Natural killer cell (primary cell): ENCODE results near the gene NHERF1. TPM values are rescaled to one million over a fixed set of nuclear protein-coding genes. Genes with fewer than 3 reads are reported as not detected.
A peak's percentile ranks its signal among the peaks of the same experiment; 100 is the strongest.

Experiments
- ATAC-seq, 3 donors: fragments of 150-1000 bp in 2 of 3; fragments of 200-7000 bp in 1 of 3; cut with Tn5 transposase; 1 replicate in 1 of 3; 2 replicates in 2 of 3; pipeline ENCODE4 v1.10.0; 2021; ENCODE audit warnings: mild to moderate bottlenecking in 2 of 3, moderate library complexity in 2 of 3
- DNase-seq, 2 donors: peaks; one replicate each; pipeline versions ENCODE4 v3.0.0 to v3.0.0-alpha.2; 2013 to 2021; ENCODE audit warnings: mixed read lengths in 1 of 2
- H3K27ac ChIP-seq: one replicate; pipeline ENCODE4 v1.5.1; 2013; ENCODE audit warnings: mild to moderate bottlenecking, low read length
- H3K27me3 ChIP-seq: one replicate; pipeline ENCODE4 v1.6.1; 2013; ENCODE audit warnings: low read length; ENCODE audit not compliant: control insufficient read depth, insufficient read depth
- H3K36me3 ChIP-seq: one replicate; pipeline ENCODE4 v1.6.1; 2013; ENCODE audit warnings: low read length; ENCODE audit not compliant: control insufficient read depth, insufficient read depth
- H3K4me1 ChIP-seq: one replicate; pipeline ENCODE4 v1.6.1; 2013; ENCODE audit warnings: low read length; ENCODE audit not compliant: control insufficient read depth, insufficient read depth
- H3K4me3 ChIP-seq: one replicate; pipeline ENCODE4 v1.5.1; 2013; ENCODE audit warnings: low read length
- H3K9me3 ChIP-seq: one replicate; pipeline ENCODE4 v1.6.1; 2013; ENCODE audit warnings: low read length; ENCODE audit not compliant: control insufficient read depth, insufficient read depth
- H3K27ac Mint-ChIP-seq, 2 donors: one replicate each; pipeline ENCODE4 v1.8.0; 2022; ENCODE audit warnings: mild to moderate bottlenecking in 2 of 2, mixed read lengths in 2 of 2, moderate library complexity in 1 of 2
- H3K27me3 Mint-ChIP-seq, 2 donors: one replicate each; pipeline ENCODE4 v1.8.0; 2022; ENCODE audit warnings: low read depth in 2 of 2, mixed read lengths in 2 of 2
- H3K36me3 Mint-ChIP-seq: one replicate; pipeline ENCODE4 v1.8.0; 2022; ENCODE audit warnings: mixed read lengths
- H3K4me1 Mint-ChIP-seq, 2 donors: one replicate each; pipeline ENCODE4 v1.8.0; 2022; ENCODE audit warnings: mixed read lengths in 2 of 2
- H3K4me3 Mint-ChIP-seq: one replicate; pipeline ENCODE4 v1.8.0; 2022; ENCODE audit warnings: mild to moderate bottlenecking, moderate library complexity, mixed read lengths
- H3K9me3 Mint-ChIP-seq, 2 donors: one replicate each; pipeline ENCODE4 v1.8.0; 2022; ENCODE audit warnings: mixed read lengths in 2 of 2
- WGBS: methylation state at CpG from one replicate; pipeline ENCODE4 v1.1.7; 2013; ENCODE audit warnings: missing lambda C conversion rate; ENCODE audit not compliant: insufficient coverage; 5-methylcytosine and 5-hydroxymethylcytosine counted together
- intact Hi-C: fragments of 100-400 bp; cut with micrococcal nuclease; formaldehyde crosslinking; loops from one replicate; pipeline ENCODE4 v1.14.2; 2022
- total RNA-seq, 4 donors: library from RNA; stranded (reverse); fragments of 120-200 nt in 1 of 4; gene quantifications; one replicate each; pipeline versions ENCODE4 v1.2.3 to v1.2.4, GENCODE V29; 2013 to 2022
- TF ChIP-seq, protein P1 (sequence below): fragments of 200-600 bp; IDR thresholded peaks from one replicate; pipeline ENCODE4 v1.8.0; 2022; ENCODE audit warnings: antibody characterized with exemption

The NHERF1 gene
- total RNA-seq, 3 donors from 2014 or later (not counting 1 experiment from before 2014, with no cell fraction given), result 323 to 372 (median 362) TPM

DNA sequence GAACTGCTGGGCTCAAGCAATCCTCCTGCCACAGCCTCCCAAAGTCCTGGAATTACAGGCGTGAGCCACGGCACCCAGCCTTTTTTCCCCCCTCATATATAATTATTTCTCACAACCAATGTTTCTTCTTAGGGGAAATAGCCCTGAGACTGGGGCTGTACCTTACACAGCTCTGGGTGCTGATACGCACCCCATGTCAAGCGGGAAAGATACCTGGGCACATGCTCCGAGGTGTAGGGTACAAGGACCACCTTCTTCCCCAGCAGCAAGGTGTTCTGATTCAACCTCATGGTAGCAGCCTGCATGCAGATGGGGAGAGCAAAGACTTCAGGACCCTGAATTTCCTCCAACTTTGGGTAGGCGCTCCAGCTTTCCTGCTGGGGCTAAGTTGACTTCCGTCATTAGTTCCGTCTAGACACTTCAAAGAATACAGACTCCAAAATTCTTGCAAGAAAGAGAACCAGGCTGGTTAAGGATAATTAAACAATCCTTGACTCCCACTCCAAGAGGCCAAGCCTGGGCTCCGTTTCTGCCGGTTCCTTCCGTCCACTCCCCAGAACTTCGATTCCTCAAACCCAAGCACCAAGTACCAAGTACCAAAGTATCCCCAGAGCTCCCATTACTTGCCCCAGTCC is 27.1 kb downstream of the NHERF1 start:
- no peaks in the 10 kb centered on the region for H3K9me3 ChIP-seq
- H3K27ac ChIP-seq, result peak overlapping the region; percentile 50
- no peak for ATAC-seq
- no peaks in the 10 kb centered on the region for H3K9me3 Mint-ChIP-seq
- peak overlapping the region; percentile 73 for H3K4me3 ChIP-seq
- peaks cover 53% of the 10 kb centered on the region for H3K4me1 ChIP-seq
- H3K4me3 Mint-ChIP-seq, result peak overlapping the region; percentile 99
- H3K27me3 ChIP-seq, result no peaks in the 10 kb centered on the region
- H3K36me3 ChIP-seq, result peaks cover 29% of the 10 kb centered on the region
- H3K4me1 Mint-ChIP-seq, result peaks cover 46 to 54% of the 10 kb centered on the region in 2 donors
- intact Hi-C loops, result no loop called here
- TF ChIP-seq, protein P1, sequence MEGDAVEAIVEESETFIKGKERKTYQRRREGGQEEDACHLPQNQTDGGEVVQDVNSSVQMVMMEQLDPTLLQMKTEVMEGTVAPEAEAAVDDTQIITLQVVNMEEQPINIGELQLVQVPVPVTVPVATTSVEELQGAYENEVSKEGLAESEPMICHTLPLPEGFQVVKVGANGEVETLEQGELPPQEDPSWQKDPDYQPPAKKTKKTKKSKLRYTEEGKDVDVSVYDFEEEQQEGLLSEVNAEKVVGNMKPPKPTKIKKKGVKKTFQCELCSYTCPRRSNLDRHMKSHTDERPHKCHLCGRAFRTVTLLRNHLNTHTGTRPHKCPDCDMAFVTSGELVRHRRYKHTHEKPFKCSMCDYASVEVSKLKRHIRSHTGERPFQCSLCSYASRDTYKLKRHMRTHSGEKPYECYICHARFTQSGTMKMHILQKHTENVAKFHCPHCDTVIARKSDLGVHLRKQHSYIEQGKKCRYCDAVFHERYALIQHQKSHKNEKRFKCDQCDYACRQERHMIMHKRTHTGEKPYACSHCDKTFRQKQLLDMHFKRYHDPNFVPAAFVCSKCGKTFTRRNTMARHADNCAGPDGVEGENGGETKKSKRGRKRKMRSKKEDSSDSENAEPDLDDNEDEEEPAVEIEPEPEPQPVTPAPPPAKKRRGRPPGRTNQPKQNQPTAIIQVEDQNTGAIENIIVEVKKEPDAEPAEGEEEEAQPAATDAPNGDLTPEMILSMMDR, result no peak
- peak overlapping the region; percentile 90 to 92 for H3K27ac Mint-ChIP-seq
- peak in 1 of 2 donors; percentile 43 for DNase-seq
- WGBS, result 41% methylated on average over 12 of the region's 12 CpGs
- H3K27me3 Mint-ChIP-seq, result no peaks in the 10 kb centered on the region
- H3K36me3 Mint-ChIP-seq, result no peaks in the 10 kb centered on the region

DNA sequence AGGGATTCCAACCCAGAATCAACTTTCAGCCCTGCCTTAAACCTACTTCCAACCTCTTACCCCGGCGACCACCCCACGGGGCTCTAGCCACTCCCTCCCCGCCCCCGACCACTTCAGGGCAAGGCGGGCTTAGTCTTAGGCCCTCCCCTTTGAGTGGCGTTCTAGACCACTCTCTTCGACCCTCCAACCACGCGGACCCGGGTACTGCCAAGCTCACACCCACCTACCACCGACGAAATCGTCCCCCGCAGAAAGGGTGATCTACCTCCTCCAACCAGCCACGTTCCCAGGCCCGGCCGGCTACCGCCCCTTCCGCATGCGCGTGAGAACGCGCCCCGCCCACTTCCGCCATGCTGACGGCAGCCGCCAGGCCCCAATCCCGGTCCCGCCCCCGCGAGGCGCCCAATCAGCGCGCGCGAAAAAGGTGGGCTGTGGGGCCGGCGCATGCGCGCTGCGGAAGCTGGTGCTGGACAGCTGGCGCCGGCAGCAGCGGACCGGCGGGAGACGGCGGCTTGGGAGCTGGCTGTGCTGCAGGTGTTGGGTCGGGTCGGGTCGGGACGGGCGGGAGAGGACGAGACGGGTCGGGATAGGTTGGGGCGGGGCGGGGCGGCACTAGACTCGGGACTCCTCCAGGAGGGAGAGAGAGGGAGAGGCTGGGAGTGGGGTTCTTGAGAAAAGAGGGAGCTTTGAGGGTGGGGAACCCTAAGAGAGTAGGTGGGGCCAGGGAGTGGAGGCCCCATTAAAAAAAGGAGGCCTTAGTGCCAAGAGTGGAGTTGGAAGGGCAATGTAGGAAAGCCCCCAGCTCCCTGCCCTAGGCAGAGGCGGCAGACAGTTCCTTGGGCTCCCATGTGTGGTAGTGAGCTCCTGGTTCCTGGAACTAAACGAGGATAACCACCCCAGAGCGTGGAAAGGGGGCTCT is 27.9 kb downstream of the NHERF1 start, which contains the start of gene NAT9:
TSS of gene NAT9 (minus strand) at position 302 of the 919 bp plus-strand sequence. CDS start 647 bp downstream, outside the sequence.
- Histone ChIP-seq H3K27ac (peak within 1 kb of the TSS; percentile 50), H3K9me3 (no peaks in the 10 kb centered on the region), H3K4me3 (peak within 1 kb of the TSS; percentile 73), H3K4me1 (peaks cover 53% of the 10 kb centered on the region), H3K27me3 (no peaks in the 10 kb centered on the region), H3K36me3 (peaks cover 21% of the 10 kb centered on the region)
- under 1% methylated on average over 64 of the region's 64 CpGs for WGBS
- Mint-ChIP-seq H3K4me1 (peaks cover 48 to 54% of the 10 kb centered on the region in 2 donors), H3K9me3 (no peaks in the 10 kb centered on the region), H3K36me3 (no peaks in the 10 kb centered on the region), H3K4me3 (peak within 1 kb of the TSS; percentile 99), H3K27ac (peak within 1 kb of the TSS; percentile 90 to 92), H3K27me3 (no peaks in the 10 kb centered on the region)
- peak; percentile 99 for DNase-seq
- ATAC-seq, result peak; percentile 90 to 92 (median 90)
- TF ChIP-seq, protein P1, result no peak
- intact Hi-C loops, result no loop called here

DNA sequence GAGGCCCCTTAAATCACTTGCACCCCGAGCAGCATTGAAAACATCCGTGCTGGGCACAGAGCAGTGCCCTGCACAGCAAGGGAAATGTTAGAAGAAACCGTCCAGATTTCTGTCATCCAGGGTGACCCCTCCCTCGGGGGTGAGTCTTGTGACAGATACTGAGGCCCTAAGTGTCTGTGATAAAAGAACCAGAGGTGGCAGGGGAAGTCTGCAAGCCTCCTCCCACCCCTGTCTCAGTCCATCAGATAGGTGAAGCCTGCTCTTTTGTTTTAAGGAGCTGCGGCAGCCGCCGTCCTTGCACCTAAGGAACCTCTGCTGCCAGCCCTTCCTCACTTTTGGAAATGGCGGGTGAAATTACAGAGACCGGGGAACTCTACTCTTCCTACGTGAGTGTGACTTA is 28.6 kb downstream of the NHERF1 start:
- no peaks in the 10 kb centered on the region for H3K9me3 ChIP-seq
- TF ChIP-seq, protein P1, result no peak
- Mint-ChIP-seq H3K36me3 (no peaks in the 10 kb centered on the region), H3K27me3 (no peaks in the 10 kb centered on the region), H3K4me1 (peaks cover 48 to 55% of the 10 kb centered on the region in 2 donors), H3K9me3 (no peaks in the 10 kb centered on the region), H3K27ac (peak overlapping the region in 1 of 2 donors; percentile 92), H3K4me3 (peak overlapping the region; percentile 99)
- no peak for ATAC-seq
- no peak for DNase-seq
- H3K27me3 ChIP-seq, result no peaks in the 10 kb centered on the region
- intact Hi-C loops, result no loop called here
- H3K4me1 ChIP-seq, result peaks cover 58% of the 10 kb centered on the region
- 54% methylated on average over 10 of the region's 10 CpGs for WGBS
- H3K27ac ChIP-seq, result no peak overlapping the region
- peaks cover 15% of the 10 kb centered on the region for H3K36me3 ChIP-seq
- peak overlapping the region; percentile 73 for H3K4me3 ChIP-seq
